ENCODE data around the gene DUOXA2. TPM values are rescaled to one million over a fixed set of nuclear protein-coding genes. Genes with fewer than 3 reads are reported as not detected.

Gene DUOXA2
- polyA plus RNA-seq, 1 donor (not counting 4 experiments of a cell fraction or from before 2014, with no cell fraction given): not detected

DNA sequence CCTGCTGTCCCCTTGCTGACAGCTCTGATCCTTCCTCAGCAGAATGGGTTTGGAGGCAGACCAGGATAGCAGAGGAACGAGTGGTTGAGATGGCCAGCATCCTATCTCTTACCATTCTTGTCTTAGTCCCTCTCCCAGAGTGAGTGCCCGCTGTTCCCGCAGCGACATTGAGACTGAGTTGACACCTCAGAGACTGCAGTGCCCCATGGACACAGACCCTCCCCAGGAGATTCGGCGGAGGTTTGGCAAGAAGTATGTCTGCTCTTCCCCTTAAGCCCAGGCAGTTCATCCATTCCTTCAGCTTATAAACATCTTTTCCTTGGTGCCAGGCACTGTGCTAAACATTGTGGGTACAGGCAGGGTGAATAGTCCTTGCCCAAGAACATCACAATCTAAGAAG lies 36.9 kb downstream of the DUOXA2 start:
- dilution Hi-C loops (cut with MboI; ENCODE audit: extremely low pct_ligation_motif_present, low sequenced_read_pairs): no loop called here
- no peaks in the 10 kb centered on the region for H3K79me2 ChIP-seq (ENCODE audit: control insufficient read depth, insufficient read depth, low read length)

DNA sequence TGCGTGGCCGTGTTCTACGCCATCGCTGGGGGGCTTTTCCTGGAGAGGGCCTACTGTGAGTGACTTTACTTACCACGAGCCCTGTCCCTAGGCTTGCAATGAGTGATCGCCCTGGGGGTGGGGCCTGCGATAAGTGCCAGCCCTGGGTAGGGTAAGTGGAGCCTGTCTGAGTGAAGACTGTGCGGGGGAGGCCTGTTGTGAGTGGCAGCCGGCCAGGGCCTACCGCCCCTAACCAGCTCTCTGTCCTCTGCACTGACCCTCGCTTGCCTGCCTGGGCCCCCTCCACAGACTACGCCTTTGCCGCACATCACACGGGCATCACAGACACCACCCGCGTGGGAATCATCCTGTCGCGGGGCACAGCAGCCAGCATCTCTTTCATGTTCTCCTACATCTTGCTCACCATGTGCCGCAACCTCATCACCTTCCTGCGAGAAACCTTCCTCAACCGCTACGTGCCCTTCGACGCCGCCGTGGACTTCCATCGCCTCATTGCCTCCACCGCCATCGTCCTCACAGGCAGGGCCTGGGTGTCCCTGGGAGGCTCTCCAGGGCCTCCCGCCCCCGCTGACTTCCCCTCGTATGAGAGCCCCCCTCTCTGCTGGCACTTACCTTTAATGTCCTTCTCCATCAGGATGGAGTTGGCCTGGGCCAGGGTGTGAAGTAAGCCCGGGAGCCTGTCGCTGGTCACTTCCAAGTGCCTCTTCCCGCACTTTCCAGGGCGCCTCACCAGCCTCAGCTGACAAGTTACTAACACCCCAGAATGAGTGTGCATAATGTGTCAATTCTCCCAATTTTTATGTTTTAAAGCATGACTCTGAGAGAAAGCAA lies 38.1 kb downstream of the DUOXA2 start:
- Histone ChIP-seq H2AFZ (ENCODE audit: control insufficient read depth, low read length) (no peak overlapping the region), H3K9me1 (ENCODE audit: control insufficient read depth, extremely low read depth, insufficient read depth, low read length) (peaks cover 3% of the 10 kb centered on the region), H3K27me3 (ENCODE audit: control insufficient read depth, extremely low read depth, insufficient read depth, low read length) (no peaks in the 10 kb centered on the region), H3K79me2 (ENCODE audit: control insufficient read depth, insufficient read depth, low read length) (no peaks in the 10 kb centered on the region), H3K36me3 (ENCODE audit: control insufficient read depth in 2 of 2, extremely low read depth in 1 of 2, insufficient read depth in 2 of 2, low read length in 2 of 2) (peaks cover 16 to 27% of the 10 kb centered on the region in 2 experiments), H4K20me1 (ENCODE audit: control insufficient read depth, extremely low read depth, insufficient read depth, low read length) (no peaks in the 10 kb centered on the region), H3K9ac (ENCODE audit: control insufficient read depth, extremely low read depth, insufficient read depth, low read length) (no peak overlapping the region), H3K4me3 (ENCODE audit: control insufficient read depth in 2 of 3, extremely low read depth in 1 of 3, insufficient read depth in 2 of 3, low read depth in 1 of 3, low read length in 3 of 3) (no peak overlapping the region), H3K27ac (ENCODE audit: control insufficient read depth, insufficient read depth, low read length) (no peak overlapping the region), H3K9me3 (ENCODE audit: control insufficient read depth, low read depth, low read length) (no peaks in the 10 kb centered on the region), H3K4me1 (ENCODE audit: control insufficient read depth, extremely low read depth, insufficient read depth, low read length) (peaks cover 26% of the 10 kb centered on the region), H3K4me2 (ENCODE audit: control insufficient read depth, extremely low read depth, insufficient read depth, low read depth, low read length) (no peak overlapping the region)
- DNase-seq (ENCODE audit: low read depth, low spot score) (no peak), FAIRE-seq (no peak)
- dilution Hi-C loops (cut with MboI; ENCODE audit: extremely low pct_ligation_motif_present, low sequenced_read_pairs): no loop called here
- TF ChIP-seq EZH2 (IDR thresholded peaks at IDR 0.05; ENCODE audit: low read length): no peak
- TF ChIP-seq, protein P1, sequence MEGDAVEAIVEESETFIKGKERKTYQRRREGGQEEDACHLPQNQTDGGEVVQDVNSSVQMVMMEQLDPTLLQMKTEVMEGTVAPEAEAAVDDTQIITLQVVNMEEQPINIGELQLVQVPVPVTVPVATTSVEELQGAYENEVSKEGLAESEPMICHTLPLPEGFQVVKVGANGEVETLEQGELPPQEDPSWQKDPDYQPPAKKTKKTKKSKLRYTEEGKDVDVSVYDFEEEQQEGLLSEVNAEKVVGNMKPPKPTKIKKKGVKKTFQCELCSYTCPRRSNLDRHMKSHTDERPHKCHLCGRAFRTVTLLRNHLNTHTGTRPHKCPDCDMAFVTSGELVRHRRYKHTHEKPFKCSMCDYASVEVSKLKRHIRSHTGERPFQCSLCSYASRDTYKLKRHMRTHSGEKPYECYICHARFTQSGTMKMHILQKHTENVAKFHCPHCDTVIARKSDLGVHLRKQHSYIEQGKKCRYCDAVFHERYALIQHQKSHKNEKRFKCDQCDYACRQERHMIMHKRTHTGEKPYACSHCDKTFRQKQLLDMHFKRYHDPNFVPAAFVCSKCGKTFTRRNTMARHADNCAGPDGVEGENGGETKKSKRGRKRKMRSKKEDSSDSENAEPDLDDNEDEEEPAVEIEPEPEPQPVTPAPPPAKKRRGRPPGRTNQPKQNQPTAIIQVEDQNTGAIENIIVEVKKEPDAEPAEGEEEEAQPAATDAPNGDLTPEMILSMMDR (optimal IDR thresholded peaks at IDR 0.05 in 1 of 3, IDR thresholded peaks at IDR 0.05 in 1 of 3, conservative IDR thresholded peaks at IDR 0.05 in 1 of 3; ENCODE audit: extremely low read depth in 1 of 3, insufficient read depth in 2 of 3, low read length in 3 of 3): no peak

More for the DNA sequence above, 36.9 kb downstream of the DUOXA2 start:
- FAIRE-seq (no peak), DNase-seq (ENCODE audit: low read depth, low spot score) (no peak)
- Histone ChIP-seq H2AFZ (ENCODE audit: control insufficient read depth, low read length) (no peak overlapping the region), H4K20me1 (ENCODE audit: control insufficient read depth, extremely low read depth, insufficient read depth, low read length) (no peaks in the 10 kb centered on the region), H3K36me3 (ENCODE audit: control insufficient read depth in 2 of 2, extremely low read depth in 1 of 2, insufficient read depth in 2 of 2, low read length in 2 of 2) (peaks cover 24 to 26% of the 10 kb centered on the region in 2 experiments), H3K4me2 (ENCODE audit: control insufficient read depth, extremely low read depth, insufficient read depth, low read depth, low read length) (no peak overlapping the region), H3K27me3 (ENCODE audit: control insufficient read depth, extremely low read depth, insufficient read depth, low read length) (no peaks in the 10 kb centered on the region), H3K27ac (ENCODE audit: control insufficient read depth, insufficient read depth, low read length) (no peak overlapping the region), H3K9me1 (ENCODE audit: control insufficient read depth, extremely low read depth, insufficient read depth, low read length) (peaks cover 3% of the 10 kb centered on the region), H3K4me3 (ENCODE audit: control insufficient read depth in 2 of 3, extremely low read depth in 1 of 3, insufficient read depth in 2 of 3, low read depth in 1 of 3, low read length in 3 of 3) (no peak overlapping the region), H3K9me3 (ENCODE audit: control insufficient read depth, low read depth, low read length) (no peaks in the 10 kb centered on the region), H3K9ac (ENCODE audit: control insufficient read depth, extremely low read depth, insufficient read depth, low read length) (no peak overlapping the region), H3K4me1 (ENCODE audit: control insufficient read depth, extremely low read depth, insufficient read depth, low read length) (peaks cover 26% of the 10 kb centered on the region)
- TF ChIP-seq, protein P1 (optimal IDR thresholded peaks at IDR 0.05 in 1 of 3, IDR thresholded peaks at IDR 0.05 in 1 of 3, conservative IDR thresholded peaks at IDR 0.05 in 1 of 3; ENCODE audit: extremely low read depth in 1 of 3, insufficient read depth in 2 of 3, low read length in 3 of 3): no peak
- no peak for TF ChIP-seq EZH2 (IDR thresholded peaks at IDR 0.05; ENCODE audit: low read length)

All from keratinocyte (primary cell).